ENCODE data around the gene CHCHD6. TPM values are rescaled to one million over a fixed set of nuclear protein-coding genes. Genes with fewer than 3 reads are reported as not detected.
A peak's percentile ranks its signal among the peaks of the same experiment; 100 is the strongest.

The CHCHD6 gene
- polyA plus RNA-seq, 3 donors: 16.0 to 23.8 (median 21.9) TPM

GRCh38 chr3:126918355-126918821 is 214.3 kb downstream of the CHCHD6 start:
- no peak for DNase-seq

DNA sequence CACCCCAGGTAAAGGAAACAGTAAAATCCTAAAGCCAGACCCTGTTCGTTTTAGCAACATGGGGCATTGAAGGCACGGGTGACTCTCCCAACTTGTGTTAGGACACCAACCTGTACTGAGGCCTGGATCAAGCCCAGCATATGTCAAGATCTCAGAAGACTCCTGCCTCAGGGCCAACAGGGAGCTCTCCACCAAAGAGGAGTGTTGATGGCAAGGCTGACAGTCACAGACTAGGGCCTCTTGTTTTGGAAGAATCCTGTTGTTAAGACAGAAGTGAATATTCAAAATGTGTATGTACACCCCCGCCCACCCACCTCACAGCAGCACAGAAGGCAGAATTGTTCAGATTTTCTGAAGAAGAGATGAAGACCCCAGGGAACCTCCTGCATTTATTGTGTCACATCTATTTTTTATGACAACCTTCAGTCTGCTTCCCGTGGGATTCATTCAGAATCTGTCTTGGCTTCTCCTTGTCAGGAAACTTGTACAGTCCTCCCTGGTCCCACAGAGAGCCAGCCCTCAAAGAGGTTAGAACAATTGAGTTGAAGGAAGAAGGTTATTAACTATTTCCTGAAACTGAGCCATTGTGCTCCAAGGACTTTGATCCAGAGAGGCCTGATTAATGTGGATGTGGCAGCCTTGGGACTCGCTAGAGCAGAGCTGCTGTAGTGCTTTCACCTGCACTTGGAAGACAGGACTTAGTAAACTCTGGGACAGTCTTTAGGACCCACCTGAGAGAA is 217.2 kb downstream of the CHCHD6 start:
- DNase-seq: no peak

- no peak for DNase-seq
Measured at GRCh38 chr3:126922466-126922865, 218.4 kb downstream of the CHCHD6 start.

- DNase-seq: no peak
Measured at GRCh38 chr3:126923423-126923822, 219.4 kb downstream of the CHCHD6 start.

DNA sequence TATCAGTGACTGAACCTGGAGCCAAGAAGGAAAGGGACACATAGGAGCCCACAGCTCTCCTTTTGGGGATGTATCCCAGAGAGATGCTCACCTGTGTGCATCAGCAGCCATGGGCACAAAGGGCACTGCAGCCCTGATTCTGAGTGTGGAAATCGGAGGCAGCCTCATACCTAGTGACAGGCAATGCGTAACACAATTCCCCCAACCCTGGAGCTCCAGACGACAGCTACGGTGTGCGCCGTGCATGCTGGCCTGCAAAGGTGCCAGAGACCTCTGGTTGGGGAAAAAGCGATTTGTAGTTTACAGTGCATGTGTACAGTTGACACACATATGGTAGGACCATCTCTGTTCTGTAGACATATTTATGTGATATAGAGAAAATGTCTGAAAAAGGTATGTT is 219.9 kb downstream of the CHCHD6 start:
- DNase-seq: no peak

GRCh38 chr3:126924458-126924857 is 220.4 kb downstream of the CHCHD6 start:
- DNase-seq: no peak

DNA sequence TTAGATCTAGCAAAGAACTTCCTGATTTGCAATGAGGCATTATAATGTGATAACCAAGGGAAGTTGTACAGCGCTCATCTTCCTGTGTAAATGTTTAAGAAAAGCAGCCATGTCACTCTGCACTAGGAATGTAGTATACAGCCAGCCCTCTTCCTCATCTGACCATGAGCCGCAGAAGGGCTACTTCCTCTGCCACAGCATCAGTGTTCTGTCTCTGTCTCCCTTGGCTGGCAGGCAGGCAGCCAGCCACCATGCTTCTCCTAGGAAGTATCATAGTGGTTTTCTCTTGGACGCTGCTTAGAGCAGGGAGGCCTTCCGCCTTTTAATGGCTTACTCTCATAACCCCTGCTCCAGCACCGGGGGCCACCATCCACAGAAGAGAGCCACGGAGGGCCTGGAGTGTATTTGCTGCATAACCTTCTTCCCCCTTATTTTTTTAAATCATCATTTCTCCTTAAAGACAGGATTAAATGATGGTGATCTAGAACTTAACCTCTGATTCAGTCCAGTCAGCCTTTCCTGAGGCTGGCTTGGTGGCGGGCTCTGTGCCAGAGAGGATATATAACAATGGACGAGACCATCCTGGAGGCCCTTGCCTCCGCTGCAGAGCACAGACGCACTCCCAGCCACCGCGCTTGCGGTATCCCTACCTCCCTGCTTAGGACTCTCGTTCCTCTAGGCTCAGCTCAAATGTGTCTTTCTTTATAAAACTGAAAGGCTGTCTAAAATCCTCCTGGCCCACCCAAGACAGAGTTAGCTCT is 221.6 kb downstream of the CHCHD6 start:
- no peak for DNase-seq

- DNase-seq: no peak
Measured at GRCh38 chr3:126926684-126927400, 222.8 kb downstream of the CHCHD6 start.

DNA sequence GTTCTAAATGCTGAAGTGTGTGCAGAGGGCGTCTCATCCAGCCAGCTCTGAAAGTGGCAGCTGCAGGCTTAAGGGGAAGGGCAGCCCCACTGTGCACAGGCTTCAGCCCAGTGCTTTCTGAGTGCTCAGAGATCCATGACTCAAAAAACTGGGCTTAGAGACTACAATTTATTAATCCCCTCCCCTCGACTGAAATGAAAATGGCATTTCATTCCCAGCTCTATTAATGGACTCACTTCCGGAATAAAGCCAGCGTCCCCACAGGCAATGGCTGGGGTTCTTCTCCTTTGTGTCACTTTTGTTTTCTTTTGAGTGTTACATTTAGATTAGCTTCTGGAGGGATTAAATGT is 223.3 kb downstream of the CHCHD6 start:
- DNase-seq: no peak

GRCh38 chr3:126927846-126928245 is 223.8 kb downstream of the CHCHD6 start:
- DNase-seq: no peak

DNA sequence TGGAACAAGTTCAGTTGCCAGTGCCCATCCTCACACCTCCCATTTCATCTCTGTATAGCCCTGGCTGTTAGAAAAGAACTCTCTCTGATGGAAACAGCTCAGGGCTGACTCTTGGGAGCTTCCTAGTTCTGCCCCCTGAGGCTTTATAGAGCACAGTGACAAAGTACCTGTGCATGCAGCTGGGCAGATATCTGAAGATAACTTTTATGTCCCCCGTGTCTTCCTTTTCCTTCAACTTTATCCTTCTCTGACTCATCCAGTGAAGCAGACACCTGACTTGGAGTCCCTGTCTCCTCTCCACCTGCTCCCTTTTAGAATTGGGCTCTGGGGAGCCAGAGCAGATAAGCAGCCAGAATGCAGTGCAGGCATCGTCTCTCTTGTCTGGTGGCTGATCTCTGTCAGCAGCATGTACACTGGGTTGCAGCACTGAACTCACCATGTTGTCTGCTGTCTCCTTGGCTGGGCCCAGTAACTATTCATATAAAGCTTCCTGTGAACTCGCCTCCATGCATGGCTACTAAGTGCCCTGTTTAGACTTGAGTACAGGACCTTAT is 225.0 kb downstream of the CHCHD6 start:
- no peak for DNase-seq

DNA sequence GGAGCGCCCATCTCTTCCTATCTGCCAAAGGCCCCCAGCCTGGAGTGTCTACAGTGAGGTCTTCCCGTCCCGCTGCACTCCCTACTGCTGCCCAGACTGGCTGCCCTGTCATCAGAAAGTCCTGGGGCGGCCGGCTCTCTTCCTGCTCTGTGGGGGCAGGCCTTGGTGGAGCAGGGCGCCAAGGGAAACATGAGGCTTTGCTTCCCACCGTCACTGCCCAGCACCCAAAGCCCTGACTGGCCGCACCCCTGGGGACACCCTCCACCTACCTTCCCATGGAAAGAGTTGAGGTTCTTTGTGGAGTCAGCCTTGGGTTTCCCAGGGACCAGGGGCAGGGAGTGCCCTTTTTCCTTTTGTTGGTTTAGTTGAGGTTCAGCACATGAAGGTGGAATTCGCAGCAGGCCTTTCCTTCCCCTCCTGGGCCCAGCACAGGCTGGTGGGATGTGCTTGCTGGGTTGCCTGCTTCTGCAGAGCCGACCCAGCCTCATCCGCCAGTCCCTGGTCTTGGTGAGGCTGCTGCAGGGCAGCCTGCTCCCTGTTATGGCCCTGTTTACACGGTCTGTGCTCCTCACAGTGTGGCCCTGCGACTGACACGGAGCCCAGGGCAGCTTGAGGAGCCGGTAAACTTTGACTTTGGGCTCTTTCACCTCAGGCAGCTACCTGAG is 227.0 kb downstream of the CHCHD6 start:
- no peak for DNase-seq

- DNase-seq: no peak
Measured at GRCh38 chr3:126931806-126932187, 227.8 kb downstream of the CHCHD6 start.

DNA sequence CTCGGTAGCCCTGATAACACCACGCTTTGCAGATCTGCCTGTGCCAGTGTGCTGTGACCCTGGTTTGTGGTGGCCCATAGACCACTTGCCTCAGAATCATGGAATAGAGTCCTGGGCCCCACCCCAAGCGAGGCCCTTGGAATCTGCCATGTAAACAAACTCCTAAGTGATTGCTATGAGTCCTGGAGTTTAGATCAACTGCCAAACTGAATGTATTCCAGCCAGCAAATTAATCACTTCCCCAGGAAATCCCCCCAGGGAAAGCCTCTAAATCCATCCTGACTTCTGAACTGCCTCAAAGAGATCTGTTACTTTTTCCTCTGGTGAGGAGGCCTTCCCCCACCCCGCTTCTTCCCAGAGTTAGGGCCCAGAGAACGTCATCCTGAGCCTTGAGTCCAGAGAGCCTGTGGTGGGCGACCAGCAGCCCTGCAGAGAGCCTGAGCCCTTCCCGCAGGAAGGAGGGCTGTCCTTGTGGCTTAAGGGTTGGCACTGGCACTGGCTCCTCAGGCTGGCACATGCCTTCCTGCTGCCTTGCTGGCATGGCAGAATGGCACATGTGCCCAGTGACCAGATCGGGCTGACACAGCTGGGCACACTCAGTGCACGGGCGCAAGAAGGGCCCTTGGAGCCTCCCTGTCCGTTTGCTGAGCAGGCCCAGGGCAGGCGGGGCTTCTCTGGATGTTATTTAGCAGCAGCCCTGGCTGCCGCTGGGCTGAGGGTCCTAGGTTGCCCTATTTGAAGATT is 228.3 kb downstream of the CHCHD6 start:
- DNase-seq: no peak

DNA sequence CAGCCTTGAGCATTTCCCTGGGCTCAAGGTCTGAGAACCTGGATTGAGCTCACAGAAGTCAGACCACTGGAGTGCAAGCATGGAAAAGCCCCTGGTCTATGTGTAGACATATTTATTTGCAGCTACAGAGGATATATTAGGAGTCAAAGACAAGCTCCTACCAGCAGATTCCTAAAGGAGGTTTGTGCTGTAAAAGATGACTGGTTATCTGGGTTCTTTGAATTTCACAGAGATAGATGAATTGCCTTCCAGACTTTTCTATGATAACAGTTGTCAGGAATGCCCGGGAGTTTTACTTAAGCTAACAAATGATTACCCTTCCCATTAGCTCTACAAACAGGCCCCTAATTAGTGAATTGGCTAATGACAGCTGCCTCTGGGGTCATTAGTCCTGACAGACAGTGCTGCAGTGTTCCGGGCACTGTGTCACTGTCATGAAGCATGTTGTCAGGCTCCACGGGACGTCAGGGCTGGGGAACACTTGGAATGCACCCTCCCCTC is 230.0 kb downstream of the CHCHD6 start:
- DNase-seq: peak; percentile 55

- no peak for DNase-seq
Measured at GRCh38 chr3:126934991-126935390, 231.0 kb downstream of the CHCHD6 start.

DNA sequence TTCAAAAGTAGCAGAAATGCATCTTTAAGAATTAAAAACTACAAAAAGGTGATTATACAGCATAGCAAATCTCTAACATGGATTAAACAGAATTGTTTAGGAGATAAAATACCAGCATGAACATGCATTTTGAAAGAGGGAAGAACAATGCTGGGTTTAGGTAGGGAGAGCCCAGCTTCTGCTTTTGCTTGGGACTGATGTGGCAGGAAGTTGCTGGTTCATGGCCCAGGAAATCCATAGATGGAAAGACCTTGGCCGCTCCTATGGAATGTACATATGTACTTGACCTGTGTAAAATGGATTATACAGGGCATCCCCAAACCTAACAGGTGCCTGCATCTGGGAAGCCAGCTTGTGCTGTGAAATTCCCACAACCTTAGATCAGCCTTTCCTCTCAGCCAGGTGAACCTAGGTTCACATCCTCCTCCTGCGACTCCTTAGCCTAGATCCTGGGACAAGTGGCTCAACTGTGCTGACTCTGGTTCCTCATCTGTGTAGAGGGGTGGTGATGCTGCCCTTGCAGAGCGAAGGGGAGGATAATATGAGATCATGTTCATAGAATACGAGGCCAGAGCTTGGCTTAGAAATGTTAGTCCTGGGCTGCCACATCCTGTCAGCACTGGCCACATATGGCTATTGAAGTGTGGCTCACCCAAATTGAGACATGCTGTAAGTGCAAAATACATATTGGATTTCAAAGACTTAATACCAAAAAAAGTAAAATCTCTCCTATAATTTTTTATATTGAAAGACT is 231.9 kb downstream of the CHCHD6 start:
- no peak for DNase-seq

DNA sequence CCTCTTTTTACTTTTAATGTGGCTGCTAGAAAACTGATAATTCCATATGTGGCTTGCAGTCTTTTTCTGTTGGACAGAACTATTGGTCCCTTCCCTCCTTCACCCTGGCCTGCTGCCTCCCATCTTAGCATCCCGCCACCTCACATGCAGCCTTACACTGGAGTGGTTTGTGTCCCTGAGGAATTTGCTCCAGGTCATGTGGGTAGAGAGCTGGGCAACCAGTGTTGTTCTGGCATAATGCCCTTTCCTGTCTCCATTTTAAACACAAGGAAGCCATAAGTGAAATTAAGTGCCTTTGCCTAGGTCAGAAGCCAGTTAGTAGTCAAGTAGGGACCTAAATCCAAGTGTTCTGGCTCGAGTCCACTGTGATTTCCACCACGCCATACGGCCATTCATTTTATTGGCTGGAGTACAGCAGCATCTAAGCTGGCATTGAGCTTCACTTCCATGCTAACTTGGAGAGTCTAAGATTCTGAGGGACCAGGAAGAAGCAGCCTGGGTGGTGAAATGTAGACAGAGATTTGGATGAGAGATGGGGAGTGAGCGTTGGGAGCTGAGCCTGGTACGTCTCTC is 232.9 kb downstream of the CHCHD6 start:
- no peak for DNase-seq

DNA sequence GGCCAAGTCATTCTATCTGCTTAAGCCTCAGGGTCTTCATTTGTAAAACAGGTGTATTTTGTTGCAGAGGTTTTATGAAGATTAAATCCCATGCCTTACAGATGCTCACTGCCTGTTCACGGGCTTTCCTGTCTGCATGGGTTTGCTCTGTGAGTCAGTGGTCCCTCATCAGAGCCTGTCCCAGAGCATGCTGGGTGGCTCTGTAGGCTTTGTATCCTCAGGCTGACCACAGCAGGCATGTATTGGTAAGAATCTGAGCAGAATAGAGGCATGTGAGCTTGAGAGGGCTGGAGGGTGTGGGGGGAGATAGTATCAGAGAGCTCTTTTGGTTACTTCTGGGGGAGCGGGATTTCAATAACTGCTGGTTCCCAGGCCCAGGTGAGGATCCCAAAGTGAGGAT is 233.5 kb downstream of the CHCHD6 start:
- no peak for DNase-seq

- no peak for DNase-seq
Measured at GRCh38 chr3:126937973-126938372, 233.9 kb downstream of the CHCHD6 start.
